Measurements from ENCODE around the gene DDX39A.
"Not testable (repeated sequence)": the region's sequence is repeated elsewhere in the genome, so short reads cannot be mapped to it uniquely, and the experiment has no call there.

Gene DDX39A

DNA sequence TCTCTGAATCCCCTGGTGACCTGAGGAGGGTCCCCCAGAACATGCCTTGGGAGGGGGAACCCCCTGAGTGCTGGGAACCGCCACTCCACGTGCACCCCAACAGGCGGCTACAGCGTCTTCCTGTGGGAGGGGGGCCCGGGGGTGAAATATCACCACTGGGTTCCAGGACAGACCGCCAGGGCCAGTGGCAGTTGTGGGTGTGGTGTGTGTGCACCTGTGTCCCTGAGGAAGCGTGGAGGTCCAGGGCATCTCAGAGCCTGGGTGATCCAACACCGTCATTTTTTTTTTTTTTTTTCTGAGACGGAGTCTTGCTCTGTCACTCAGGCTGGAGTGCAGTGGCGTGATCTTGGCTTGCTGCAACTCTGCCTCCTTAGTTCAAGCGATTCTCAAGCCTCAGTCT lies 33.6 kb downstream of the DDX39A start:
- DNase-seq (ENCODE audit: low read depth), result no peak

DNA sequence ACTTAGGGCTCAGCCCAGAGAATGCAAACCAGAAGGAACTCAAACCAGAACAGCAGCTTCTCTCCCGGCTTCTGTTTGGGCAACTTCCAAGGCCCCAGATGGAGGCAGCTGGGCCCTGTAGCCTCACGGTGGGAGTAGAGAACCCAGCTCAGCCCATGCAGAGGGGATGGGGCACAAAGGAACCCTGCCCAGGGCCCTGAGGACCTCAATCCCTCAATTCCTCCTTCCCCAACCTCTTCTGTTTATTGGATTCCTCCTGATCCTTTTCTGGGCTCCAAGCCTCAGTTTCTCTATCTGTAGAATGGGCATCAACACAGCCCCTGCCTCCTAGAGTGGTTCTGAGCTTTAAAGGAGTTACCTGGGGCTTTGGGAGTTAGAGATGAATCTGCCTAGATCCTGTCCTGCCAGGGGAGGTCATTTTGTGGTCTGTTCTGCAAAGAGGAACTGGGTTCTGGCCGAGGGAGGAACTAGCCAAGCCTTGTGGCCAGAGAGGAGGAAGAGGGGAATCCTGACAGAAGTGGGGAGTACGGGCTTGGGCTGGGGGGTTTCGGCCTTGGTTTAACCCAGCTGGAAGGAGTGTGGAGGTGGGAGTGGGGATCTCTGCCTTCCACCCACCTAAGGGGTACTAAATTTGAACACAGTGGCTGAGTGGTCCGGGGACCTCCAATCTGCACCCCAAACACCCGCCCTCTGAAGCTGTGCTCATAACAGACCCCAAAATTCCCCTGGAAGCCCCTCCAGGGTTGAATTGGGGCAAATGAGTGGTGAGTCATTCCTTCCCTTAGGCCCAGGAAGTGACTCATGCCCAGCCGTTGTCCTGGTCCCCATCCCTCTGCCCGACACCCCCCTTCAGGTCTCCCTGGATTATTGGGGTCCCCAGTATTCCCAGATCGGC lies 35.2 kb downstream of the DDX39A start:
- no peak for DNase-seq (ENCODE audit: low read depth)

DNA sequence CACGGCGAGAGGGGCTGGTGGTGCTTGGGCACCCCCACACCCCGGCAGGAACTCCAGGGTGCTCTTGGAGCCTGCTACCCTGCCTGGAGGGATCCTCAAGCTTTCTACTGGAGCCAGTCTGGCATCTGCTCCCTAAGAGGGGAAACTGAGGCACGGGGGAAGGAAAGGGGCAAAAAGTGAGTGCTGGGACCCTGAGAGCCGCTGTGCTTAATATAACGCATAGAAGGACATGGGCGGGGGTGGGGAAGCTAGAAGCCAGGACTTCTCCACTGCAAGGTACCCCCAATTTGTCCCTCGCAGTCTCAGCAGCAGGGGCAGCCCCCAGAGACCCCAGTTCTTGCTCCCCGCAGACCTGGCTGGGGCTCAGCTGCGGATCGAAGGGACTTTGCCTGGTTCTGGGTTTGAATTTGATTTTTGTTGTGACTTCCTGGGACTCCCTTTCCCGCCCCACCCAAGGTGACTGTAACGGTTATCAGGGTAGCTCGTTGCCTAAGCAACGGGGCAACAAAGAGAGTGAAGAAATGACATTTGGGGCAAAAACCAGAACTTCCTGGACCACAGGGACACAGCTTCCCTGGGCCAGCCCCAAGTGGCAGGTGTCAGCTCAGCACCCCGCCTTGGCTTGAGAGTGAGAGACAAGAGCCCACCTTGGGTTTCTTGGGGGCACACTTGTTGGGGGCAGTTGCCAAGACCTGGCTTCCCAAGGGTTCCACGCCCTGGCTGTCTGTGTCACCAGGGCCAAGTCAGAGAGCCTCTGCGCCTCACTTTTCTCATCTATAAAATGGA lies 37.3 kb downstream of the DDX39A start:
- DNase-seq (ENCODE audit: low read depth), result no peak

DNA sequence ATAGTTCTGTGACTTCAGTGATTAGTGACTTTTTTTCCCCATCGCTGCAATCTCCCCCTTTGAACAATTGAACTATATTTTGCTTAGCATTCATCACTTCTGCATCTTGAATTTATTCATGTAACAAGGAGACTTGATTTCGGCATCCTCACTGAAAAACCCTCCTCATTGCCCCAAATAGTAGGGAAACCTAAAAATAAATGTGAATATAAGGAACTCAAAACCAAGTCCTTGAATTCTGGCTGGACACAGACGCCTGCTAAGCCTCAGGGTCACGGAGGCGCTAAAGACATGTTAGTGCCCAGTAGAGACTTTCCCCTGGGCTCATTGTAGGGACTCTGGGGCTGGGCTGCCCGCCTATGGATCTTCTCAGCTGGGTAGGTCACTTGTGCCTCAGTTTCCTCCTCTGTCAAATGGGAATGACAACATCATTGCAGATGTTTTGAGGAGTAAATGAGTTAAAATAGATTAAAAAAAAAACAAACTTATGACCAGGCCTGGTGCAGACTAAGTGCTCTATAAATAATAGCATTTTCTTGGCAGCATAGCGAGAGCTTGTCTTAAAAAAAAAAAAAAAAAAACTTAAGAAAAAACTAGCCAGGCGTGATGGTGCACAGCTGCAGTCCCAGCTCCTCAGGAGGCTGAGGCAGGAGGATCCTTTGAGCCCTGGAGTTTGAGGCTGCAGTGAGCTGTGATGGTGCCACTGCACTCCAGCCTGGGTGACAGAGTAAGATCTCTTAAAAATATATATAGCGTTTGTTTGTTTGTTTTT lies 39.7 kb downstream of the DDX39A start:
- no peak for DNase-seq (ENCODE audit: low read depth)

DNA sequence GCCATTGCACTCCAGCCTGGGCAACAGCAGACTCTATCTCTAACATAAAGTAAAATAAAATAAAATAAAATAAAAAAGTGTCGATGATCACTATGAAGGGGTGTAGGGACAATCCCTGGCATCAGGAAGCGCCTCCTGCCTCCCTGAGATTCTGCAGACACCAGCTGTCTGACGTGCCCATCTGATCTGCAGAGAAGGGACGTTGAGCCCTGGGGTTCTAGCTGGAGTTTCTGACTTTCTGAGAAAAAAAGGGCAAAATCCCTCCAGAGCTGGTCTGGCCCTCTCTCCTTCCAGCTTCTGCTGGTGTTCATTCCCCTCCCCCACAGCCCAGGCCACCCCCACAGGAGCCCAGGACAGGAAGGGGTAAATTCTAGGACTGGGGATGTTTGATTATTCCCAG lies 40.3 kb downstream of the DDX39A start:
- no peak for DNase-seq (ENCODE audit: low read depth)

DNA sequence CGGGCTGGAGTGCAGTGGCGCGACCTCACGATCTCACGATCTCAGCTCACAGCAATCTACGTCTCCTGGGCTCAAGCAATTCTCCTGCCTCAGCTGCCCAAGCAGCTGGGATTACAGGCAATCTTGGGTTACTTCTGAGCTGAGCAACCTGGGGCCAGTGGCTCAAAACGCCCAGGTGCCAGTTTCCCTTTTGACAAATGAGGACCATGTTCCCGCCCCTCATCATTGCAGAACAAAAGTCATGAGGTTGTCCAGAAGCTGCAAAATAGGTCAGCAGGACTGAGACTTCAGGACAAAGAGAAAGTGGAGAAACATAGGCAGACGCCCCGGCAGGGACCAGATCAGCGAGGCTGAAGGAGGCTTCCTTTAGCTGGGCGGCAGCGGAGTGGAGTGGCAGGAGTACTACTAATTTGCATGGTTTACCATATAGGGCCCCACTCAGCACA lies 41.2 kb downstream of the DDX39A start:
- no peak for DNase-seq (ENCODE audit: low read depth)

DNA sequence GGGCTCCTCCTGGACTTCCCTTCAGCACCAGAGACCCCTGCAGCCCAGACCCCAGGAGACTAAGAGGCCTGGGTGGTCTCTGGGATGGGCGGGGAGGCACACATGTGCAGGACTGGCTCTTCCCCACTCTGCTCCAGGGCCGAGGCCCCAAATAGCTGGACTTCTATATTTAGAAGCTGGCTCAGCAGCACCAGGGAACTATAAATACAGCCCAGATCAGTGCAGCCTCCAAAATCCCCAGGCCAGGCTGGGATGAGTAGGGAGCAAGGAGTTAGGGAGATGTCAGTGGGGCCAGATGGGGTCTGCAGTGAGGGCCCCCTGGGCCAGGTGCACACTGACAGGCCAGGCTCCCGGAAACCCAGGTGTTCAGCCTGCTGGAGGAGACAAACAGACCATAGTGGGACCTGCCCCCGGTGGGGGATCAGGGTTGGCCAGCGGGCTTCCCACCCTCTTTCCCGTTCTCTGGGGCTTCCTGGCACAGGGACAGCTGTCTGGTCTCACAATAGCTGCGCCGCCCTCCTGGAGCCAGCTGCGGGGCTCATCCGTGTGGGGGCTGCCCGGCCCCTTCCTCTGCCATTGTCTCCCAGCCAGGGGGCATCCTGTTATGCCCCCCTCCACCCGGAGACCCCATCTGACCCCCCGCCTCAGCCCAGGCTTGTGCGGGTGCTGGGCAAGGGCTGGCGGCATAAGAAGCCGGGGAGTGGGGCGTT lies 43.4 kb downstream of the DDX39A start:
- DNase-seq (ENCODE audit: low read depth), result no peak

DNA sequence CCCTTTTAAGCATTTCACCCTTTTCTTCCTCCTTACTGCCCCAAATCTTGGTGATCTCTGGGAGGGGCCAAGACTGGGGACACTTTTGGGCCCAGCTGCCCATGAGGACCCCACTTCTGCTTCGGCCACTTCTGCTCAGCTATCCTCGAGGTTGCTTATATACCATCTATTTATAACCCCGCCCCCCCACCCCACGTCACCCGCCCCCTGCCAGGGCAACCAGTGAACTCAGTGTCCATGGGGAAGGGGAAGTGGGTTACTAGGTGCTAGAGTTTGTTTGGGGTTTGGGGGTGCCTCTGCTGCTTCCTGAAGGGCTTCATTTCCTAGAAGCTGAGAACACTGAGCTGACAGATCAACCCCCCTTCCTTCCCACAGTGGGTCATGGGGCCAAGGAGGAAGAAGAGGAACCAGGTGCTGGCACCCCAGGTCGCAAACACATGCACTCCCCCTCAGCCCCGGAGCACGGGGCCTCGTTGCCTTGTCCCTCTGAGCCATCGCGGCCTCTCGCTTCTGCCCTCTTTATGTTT lies 44.0 kb downstream of the DDX39A start:
- no peak for DNase-seq (ENCODE audit: low read depth)

DNA sequence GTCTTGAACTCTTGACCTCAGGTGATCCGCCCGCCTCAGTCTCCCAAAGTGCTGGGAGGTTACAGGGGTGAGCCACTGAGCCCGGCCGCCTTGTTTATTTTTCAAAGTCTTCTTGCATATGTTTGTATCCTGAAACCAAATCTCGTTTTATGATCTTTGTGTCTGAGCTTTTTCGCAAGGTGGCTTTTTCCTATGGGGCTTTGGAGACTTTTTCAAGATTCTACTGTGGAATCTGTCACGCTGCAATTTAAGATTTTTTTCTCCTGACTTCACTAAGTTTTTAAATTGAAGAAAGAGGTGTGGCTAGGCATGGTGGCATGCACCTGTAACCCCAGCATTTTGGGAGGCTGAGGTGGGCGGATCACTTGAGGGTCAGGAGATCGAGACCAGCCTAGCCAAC lies 44.8 kb downstream of the DDX39A start:
- not testable (repeated sequence) for DNase-seq (ENCODE audit: low read depth)

DNA sequence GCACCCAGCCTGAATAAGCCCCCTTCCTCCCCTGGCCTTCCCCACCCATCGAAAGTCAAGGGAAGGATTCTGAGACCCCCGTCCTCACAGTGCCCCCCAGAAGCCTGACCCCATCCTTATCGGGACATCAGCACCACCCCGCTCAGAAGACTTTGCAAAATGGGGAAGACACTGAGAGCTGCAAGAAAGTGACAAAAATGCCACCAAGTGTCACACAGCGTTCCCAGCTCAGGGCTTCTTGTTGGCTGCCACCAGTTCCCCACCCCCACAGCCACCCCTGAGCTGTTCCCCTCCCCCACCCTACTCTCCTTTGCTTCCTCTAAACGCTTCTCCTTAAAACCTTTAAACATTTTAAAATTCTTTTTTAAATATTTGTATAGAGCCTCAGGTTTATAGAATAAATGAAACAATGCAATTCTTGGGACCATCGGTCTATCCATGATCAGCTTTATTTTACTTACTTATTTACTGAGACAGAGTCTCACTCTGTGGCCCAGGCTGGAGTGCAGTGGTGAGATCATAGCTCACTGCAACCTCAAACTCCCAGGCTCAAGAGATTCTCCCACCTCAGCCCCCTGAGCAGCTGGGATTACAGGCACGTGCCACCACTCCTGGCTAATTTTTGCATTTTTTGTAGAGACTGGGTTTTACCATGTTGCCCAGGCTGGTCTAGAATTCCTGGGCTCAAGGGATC lies 46.6 kb downstream of the DDX39A start:
- DNase-seq (ENCODE audit: low read depth), result not testable (repeated sequence)

DNA sequence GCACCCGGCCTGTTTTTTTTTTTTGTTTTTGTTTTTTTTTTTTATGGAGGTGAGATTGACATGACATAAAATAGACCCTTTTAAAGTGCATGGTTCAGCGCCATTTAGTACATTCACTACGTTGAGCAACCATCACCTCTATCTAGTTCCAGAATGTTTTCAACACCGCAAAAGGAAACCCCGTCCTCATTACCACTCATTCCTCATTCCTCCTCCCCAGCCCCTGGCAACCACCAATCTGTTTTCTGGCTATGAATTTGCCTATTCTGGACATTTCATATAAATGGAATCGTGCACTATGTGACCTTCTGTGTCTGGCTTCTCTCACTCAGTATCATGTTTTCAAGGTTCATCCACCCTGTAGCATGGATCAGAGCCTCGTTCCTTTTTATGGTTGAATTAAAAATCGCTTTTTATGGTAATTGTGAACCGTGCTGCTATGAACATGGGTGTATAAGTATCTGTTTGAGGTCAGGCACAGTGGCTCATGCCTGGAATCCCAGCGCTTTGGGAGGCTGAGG lies 47.8 kb downstream of the DDX39A start:
- DNase-seq (ENCODE audit: low read depth), result no peak

DNA sequence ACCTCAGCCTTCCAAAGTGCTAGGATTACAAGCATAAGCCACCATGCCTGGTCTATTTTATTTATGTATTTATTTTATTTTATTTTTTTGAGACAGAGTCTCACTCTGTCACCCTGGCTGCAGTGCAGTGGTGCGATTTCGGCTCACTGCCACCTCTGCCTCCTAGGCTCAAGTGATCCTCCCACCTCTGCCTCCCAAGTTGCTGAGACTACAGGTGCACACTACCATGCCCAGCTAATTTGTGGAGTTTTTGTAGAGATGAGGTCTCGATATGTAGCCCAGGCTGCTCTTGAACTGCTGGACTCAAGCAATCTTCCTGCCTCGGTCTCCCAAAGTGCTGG lies 48.2 kb downstream of the DDX39A start:
- DNase-seq (ENCODE audit: low read depth), result no peak

DNA sequence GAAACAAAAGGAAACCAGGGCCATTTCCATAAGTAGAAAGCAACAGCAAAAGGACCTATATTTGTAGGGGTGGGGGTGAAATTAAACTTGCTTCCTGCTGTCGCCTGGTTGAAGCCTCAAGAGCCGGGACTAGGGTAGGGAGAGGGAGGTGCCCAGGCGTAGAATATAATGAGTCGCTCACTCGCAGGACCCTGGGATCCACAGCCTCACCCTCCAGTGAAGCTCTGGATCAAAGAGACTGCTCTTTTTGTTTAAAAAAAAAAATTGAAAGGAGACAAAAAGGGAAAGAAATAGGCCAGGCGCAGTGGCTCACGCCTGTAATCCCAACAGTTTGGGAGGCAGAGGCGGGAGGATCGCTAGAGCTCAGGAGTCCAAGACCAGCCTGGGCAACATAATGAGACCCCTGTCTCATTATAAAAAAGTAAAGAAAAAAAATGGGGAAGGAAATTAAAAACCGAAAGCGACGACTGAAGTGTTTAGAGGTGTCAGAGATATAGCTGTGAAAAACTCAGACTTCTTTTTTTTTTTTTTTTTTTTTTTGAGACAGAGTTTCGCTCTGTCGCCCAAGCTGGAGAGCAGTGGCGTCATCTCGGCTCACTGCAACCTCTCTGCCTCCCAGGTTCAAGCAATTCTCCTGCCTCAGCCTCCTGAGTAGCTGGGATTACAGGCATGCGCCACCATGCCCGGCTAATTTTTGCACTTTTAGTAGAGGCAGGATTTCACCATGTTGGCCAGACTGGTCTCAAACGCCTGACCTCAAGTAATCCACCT lies 48.8 kb downstream of the DDX39A start:
- no peak for DNase-seq (ENCODE audit: low read depth)

DNA sequence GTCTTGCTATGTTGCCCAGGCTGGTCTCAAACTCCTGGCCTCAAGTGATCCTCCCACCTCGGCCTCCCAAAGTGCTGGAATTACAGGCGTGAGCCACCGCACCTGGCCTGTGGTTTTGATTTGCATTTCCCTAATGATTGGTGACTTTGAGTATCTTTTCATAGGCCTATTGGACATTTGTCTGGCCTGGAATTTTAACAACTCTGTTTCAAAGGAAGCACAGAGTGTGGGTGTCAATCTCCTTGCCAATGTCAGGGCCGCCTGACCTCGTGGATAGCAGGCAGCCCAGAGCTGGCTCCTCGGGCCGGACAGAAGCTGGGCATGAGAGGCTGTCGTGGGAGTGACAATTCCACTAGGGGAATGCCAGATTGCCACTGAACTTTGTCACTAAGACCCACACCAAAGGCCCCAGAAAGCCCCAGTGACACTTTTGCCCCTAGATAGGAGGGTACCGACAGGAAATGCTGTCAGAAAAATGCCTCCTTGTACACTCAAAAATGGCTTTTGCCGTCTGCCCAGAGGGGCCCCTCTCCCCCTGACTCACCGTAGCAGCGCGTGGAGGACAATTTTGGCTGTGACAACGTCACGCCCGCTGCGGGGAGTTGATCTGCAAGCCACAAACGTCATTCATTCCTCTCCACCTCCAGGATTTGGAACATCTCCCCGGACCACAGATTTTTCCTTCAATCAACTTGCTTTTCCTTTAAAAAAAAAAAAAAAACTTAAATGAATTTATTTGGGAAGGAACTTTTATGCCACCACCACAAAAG lies 49.6 kb downstream of the DDX39A start:
- DNase-seq (ENCODE audit: low read depth), result no peak

DNA sequence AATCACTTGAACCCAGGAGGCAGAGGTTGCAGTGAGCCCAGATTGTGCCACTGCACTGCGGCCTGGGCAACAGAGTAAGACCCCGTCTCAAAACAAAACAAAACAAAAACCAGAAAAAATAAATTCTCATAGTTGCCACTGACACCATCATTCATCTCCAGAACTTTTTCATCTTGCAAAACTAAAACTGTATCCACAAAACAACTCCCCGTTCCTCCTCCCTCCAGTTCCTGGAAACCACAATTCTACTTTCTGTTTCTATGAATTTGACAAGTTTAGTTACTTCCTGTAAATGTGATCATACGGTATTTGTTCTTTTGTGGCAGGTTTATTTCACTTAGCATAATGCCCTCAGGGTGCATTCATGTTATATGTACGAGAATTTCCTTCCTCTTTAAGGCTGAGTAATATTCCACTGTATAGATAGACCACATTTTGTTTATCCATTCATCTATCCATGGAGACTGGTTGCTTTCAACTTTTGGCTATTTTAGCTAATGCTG lies 51.1 kb downstream of the DDX39A start:
- DNase-seq (ENCODE audit: low read depth), result no peak

DNA sequence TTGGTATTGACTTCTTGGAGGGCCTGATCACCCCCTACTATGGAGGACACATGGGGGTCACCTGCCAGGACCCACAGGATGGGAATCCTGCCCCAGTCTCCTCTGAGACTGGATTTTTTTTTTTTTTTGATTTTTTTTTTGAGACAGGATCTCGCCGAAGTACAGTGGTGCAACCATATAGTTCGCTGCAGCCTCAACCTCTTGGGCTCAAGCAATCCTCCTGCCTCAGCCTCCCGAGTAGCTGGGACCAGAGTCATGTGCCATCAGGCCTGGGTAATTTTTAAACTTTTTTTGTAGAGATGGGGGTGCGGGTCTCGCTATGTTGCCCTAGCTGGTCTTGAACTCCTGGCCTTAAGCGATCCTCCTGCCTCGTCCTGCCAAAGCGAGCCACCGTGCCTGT lies 52.1 kb downstream of the DDX39A start:
- no peak for DNase-seq (ENCODE audit: low read depth)

DNA sequence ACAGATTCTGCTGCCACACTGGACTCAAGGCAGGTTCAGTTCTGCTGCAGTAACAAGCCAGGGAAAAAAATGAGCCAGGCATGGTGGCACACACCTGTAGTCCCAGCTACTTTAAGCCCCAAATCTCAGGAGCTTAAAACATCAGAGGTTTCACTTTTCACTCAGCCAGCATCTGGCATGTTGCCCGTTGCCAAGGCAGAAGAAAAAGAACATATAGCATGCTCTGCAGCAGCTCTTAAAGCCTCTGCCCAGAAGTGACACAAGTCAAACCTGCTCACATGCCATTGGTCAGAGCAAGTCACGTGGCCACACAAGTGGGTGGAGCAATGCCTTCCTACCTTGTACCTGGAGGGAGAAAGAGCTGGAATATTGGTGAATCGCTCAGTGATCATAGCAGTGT lies 52.6 kb downstream of the DDX39A start:
- no peak for DNase-seq (ENCODE audit: low read depth)

DNA sequence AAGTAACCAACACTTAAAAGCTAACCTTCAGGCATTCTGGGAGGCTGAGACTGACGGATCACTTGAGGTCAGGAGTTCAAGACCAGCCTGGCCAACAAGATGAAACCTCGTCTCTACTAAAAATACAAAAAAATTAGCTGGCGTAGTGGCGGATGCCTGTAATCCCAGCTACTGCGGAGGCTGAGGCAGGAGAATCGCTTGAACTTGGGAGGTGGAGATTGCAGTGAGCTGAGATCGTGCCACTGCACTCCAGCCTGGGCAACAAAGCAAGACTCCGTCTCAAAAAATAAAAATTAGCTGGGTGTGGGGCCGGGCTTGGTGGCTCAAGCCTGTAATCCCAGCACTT lies 55.1 kb downstream of the DDX39A start:
- not testable (repeated sequence) for DNase-seq (ENCODE audit: low read depth)

Data from HS-5 (cell line).